T-helper 2 cell treated with Interferon-gamma antibody and Interleukin-4, amounts not matched to agents 5 μg/mL and 100 μg/mL, for 36 hours (primary cell): ENCODE measurements around the gene AFTPH.

ENCODE experiments used
- DNase-seq: peaks from one replicate; pipeline ENCODE4 v3.0.0; 2021; ENCODE audit warnings: low spot score
- H3K27ac Mint-ChIP-seq: one replicate; pipeline ENCODE4 v1.8.0; 2021; ENCODE audit warnings: mild to moderate bottlenecking, mixed read lengths
- H3K27me3 Mint-ChIP-seq: one replicate; pipeline ENCODE4 v1.8.0; 2021; ENCODE audit warnings: low read depth, mixed read lengths
- H3K36me3 Mint-ChIP-seq: one replicate; pipeline ENCODE4 v1.8.0; 2021; ENCODE audit warnings: low read depth, mixed read lengths
- H3K4me1 Mint-ChIP-seq: one replicate; pipeline ENCODE4 v1.8.0; 2021; ENCODE audit warnings: low read depth, mixed read lengths
- H3K4me3 Mint-ChIP-seq: one replicate; pipeline ENCODE4 v1.8.0; 2022; ENCODE audit warnings: mild to moderate bottlenecking, moderate library complexity, mixed read lengths
- H3K9me3 Mint-ChIP-seq: one replicate; pipeline ENCODE4 v1.8.0; 2021; ENCODE audit warnings: mixed read lengths

Gene AFTPH

GRCh38 chr2:64609227-64609941 is 85.3 kb downstream of the AFTPH start:
- DNase-seq: peak; percentile 75
- Mint-ChIP-seq H3K9me3 (peaks cover 6% of the 10 kb centered on the region), H3K4me1 (peaks cover 35% of the 10 kb centered on the region), H3K27ac (peak overlapping the region; percentile 70), H3K27me3 (peaks cover 15% of the 10 kb centered on the region), H3K4me3 (peak overlapping the region; percentile 67), H3K36me3 (no peaks in the 10 kb centered on the region)

DNA sequence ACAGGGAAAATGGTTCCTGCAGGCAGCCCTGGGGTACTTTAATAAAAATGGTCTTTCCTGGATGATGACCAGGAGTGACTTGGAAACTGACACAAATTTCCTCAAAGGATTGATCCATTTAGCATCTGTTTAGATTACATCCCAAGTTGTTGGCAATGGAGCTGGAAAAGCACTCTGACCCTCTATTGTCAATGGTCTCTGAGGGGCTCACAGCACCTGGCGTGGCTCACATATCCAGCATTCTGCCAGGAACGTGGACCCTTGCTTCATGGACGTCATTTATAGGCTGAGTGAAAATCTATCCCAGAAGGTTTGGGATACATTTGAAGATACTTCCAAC is 85.8 kb downstream of the AFTPH start:
- DNase-seq: no peak
- Mint-ChIP-seq H3K27me3 (peaks cover 15% of the 10 kb centered on the region), H3K4me3 (peak overlapping the region; percentile 67), H3K36me3 (no peaks in the 10 kb centered on the region), H3K4me1 (peaks cover 35% of the 10 kb centered on the region), H3K9me3 (peaks cover under 1% of the 10 kb centered on the region), H3K27ac (no peak overlapping the region)

DNA sequence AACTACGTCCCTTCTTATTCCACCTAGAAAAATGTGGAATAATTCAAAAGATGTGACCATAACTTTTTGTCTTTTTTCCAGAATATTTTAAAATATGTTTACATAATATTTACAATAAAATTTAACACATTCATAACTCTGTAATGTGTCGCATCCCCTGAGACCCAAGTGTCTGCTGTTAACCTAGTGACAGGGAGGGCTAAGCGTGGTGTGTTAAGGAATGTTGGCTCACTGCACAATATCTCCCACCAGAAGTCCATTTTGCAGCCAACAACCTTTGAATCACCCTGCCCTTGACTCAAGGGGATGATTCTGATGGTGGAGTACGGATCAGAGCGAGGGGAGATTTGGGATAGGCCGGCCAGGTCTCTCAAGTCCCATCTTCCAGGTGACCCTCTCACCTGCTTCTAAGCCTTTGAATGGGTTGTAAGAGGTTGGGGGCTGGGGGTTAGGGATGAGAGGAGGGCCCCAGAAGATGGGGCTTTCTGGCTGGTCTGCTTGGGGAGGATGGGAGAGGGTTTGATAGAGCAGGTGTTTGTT is 86.3 kb downstream of the AFTPH start:
- Mint-ChIP-seq H3K4me1 (peaks cover 35% of the 10 kb centered on the region), H3K27ac (no peak overlapping the region), H3K36me3 (no peaks in the 10 kb centered on the region), H3K9me3 (no peaks in the 10 kb centered on the region), H3K4me3 (peak overlapping the region; percentile 67), H3K27me3 (peaks cover 15% of the 10 kb centered on the region)
- DNase-seq: no peak

DNA sequence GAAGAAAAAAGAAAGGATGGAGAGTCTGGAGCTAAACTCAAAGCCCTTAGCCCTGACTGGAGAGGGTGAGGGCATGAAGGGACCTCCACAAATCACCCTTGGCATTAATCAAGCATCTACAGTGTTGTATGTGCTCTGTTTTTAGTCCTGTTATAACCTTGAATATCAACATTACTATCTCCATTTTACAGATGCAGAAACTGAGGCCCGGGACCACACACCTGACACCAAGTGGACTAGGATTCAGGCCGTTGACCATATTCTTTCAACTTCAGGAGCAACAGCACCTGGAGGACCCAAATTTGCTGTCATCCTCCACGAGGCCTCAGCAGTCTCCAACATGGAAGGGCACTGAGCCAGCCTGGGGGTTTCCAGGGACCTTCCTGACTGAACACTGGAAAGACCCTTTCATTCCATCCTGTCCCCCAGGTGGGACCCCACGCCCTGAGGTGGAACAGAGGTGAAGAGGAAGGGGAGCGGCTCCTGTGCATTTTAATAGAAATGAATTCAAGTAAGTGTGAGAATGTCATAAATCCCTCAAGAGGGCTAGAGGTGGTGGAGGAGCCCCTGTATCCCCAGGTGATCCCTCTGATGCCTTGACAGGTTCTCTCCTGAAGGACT is 88.6 kb downstream of the AFTPH start:
- Mint-ChIP-seq H3K27ac (no peak overlapping the region), H3K4me1 (peaks cover 16% of the 10 kb centered on the region), H3K4me3 (no peak overlapping the region), H3K9me3 (no peaks in the 10 kb centered on the region), H3K27me3 (peaks cover 15% of the 10 kb centered on the region), H3K36me3 (no peaks in the 10 kb centered on the region)
- DNase-seq: no peak

DNA sequence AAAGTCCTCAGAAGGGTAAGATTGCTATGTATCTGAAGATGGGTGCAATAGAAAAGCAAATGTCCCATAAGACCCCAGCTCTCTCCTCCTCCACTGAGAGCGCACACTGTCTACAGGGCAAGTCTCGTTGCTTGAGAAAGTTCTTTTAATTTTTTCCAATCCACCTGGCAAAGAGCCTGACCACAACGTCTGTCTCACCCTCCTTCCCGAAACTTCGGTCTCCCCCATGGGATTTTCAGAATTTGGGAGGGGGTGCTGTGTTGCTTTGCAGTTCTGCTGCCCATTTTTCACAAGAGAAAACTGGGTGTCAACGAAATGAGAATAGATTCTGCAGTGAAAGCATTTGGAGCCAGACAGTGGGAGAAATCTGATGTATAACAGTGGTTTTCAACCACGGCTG is 89.1 kb downstream of the AFTPH start:
- Mint-ChIP-seq H3K27ac (no peak overlapping the region), H3K36me3 (no peaks in the 10 kb centered on the region), H3K4me1 (peaks cover 10% of the 10 kb centered on the region), H3K4me3 (no peak overlapping the region), H3K27me3 (peaks cover 15% of the 10 kb centered on the region), H3K9me3 (no peaks in the 10 kb centered on the region)
- DNase-seq: no peak

DNA sequence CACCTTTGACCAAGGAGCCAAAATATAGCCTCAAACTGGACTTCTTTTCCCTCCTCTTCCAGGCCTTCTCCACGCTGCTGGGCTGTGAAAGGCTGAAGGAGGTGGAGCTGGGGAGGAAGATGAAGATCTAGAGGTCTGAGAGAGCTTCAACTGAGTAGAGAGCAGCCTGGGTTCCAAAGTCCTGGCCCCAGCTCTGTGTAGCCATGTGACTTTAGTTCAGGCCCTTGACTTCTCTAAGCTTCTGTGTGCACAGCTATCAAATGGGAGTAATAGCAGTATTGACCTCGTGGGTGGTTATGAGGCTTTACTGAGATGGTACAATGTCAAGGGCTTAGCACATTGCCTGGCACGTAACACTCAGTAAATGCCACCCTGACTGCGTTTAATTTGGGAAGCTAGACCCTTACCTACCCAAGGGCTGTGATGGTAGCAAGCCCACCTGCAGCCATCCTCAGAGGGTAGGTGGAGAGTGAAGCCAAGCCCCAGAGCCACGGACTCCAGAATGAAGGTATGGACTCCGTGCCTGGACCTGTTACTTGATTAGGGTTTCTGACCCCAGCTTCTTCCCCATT is 91.2 kb downstream of the AFTPH start:
- Mint-ChIP-seq H3K36me3 (no peaks in the 10 kb centered on the region), H3K4me3 (no peak overlapping the region), H3K4me1 (peaks cover 4% of the 10 kb centered on the region), H3K27ac (no peak overlapping the region), H3K27me3 (peaks cover 21% of the 10 kb centered on the region), H3K9me3 (no peaks in the 10 kb centered on the region)
- no peak for DNase-seq

DNA sequence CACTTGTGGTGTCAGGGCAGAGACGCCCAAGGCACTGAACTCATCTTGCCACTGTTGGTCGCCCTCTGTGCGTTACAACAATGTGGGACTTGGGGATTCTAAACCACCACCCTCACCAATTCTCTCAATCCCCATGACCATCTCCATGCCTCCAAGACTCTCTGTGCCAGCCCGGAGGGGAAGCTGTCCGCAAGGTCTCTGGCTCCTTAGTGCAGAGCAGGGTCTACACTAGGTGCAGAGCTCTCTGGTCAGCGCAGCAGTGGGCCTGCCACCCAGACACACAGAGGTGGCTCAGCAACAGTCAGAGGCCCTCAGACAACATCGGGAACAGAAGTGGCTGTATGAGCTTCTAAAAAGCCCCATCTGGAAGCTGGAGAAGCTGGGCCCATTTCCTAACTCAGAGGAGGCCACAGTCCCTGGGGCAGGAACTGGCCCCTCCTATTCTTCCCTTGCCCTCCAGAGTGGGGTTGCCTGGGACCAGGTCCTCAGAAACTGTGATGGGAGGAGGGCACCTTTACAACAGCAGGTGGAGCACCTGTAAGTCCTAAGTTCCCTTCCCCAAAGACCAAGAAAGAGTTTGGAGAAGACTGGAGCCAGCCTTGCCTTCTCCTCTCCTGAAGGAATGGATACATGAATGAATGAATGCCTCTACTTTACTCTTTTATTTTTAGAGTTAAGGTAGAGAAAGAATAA is 91.9 kb downstream of the AFTPH start:
- H3K4me3 Mint-ChIP-seq: no peak overlapping the region
- H3K27me3 Mint-ChIP-seq: peaks cover 22% of the 10 kb centered on the region
- no peak for DNase-seq
- peaks cover 4% of the 10 kb centered on the region for H3K4me1 Mint-ChIP-seq
- H3K27ac Mint-ChIP-seq: no peak overlapping the region
- no peaks in the 10 kb centered on the region for H3K36me3 Mint-ChIP-seq
- no peaks in the 10 kb centered on the region for H3K9me3 Mint-ChIP-seq

GRCh38 chr2:64617631-64618151 is 93.6 kb downstream of the AFTPH start:
- Mint-ChIP-seq H3K4me3 (no peak overlapping the region), H3K4me1 (peaks cover 4% of the 10 kb centered on the region), H3K36me3 (no peaks in the 10 kb centered on the region), H3K27ac (no peak overlapping the region), H3K27me3 (peaks cover 17% of the 10 kb centered on the region), H3K9me3 (no peaks in the 10 kb centered on the region)
- DNase-seq: no peak

GRCh38 chr2:64620661-64621060 is 96.5 kb downstream of the AFTPH start:
- no peak overlapping the region for H3K4me3 Mint-ChIP-seq
- H3K9me3 Mint-ChIP-seq: no peaks in the 10 kb centered on the region
- no peaks in the 10 kb centered on the region for H3K36me3 Mint-ChIP-seq
- H3K4me1 Mint-ChIP-seq: no peaks in the 10 kb centered on the region
- no peak for DNase-seq
- no peak overlapping the region for H3K27ac Mint-ChIP-seq
- peaks cover 13% of the 10 kb centered on the region for H3K27me3 Mint-ChIP-seq

- no peak for DNase-seq
- Mint-ChIP-seq H3K4me3 (no peak overlapping the region), H3K4me1 (no peaks in the 10 kb centered on the region), H3K36me3 (no peaks in the 10 kb centered on the region), H3K27ac (no peak overlapping the region), H3K9me3 (no peaks in the 10 kb centered on the region), H3K27me3 (peaks cover 13% of the 10 kb centered on the region)
Measured at GRCh38 chr2:64622443-64623241, 98.5 kb downstream of the AFTPH start.

GRCh38 chr2:64623242-64623850 is 99.2 kb downstream of the AFTPH start:
- no peaks in the 10 kb centered on the region for H3K9me3 Mint-ChIP-seq
- no peak overlapping the region for H3K27ac Mint-ChIP-seq
- no peak for DNase-seq
- H3K4me1 Mint-ChIP-seq: no peaks in the 10 kb centered on the region
- H3K4me3 Mint-ChIP-seq: no peak overlapping the region
- no peaks in the 10 kb centered on the region for H3K36me3 Mint-ChIP-seq
- H3K27me3 Mint-ChIP-seq: peaks cover 13% of the 10 kb centered on the region

- no peak for DNase-seq
- H3K27me3 Mint-ChIP-seq: peaks cover 13% of the 10 kb centered on the region
- no peaks in the 10 kb centered on the region for H3K4me1 Mint-ChIP-seq
- no peak overlapping the region for H3K27ac Mint-ChIP-seq
- H3K9me3 Mint-ChIP-seq: no peaks in the 10 kb centered on the region
- no peaks in the 10 kb centered on the region for H3K36me3 Mint-ChIP-seq
- H3K4me3 Mint-ChIP-seq: no peak overlapping the region
Measured at GRCh38 chr2:64624108-64624610, 100.0 kb downstream of the AFTPH start.

DNA sequence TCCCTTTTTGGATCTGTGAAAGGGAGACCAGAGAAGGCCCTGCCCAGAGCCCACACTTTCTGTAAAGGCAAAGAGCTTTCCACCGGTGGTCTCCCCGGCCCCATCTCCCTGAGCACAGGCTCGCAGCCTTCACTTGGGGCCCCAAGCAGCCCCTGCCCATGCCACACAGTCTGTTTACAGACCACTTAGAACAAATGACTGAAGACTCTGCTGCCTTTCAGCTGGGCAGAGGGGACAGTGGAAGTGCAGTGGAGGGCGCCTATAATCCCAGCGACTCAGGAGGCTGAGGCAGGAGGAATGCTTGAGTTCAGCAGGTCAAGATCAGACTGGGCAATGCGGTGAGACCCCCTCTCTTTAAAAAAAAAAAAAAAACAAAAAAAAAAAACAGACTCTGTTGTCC is 100.7 kb downstream of the AFTPH start:
- Mint-ChIP-seq H3K4me1 (no peaks in the 10 kb centered on the region), H3K9me3 (no peaks in the 10 kb centered on the region), H3K27me3 (peaks cover 9% of the 10 kb centered on the region), H3K36me3 (no peaks in the 10 kb centered on the region), H3K4me3 (no peak overlapping the region), H3K27ac (no peak overlapping the region)
- no peak for DNase-seq
